Epithelial cell of esophagus (primary cell): ENCODE results near the gene SSH2.

Experiments used
- DNase-seq: peaks from one replicate; pipeline ENCODE4 v3.0.0; 2010; ENCODE audit warnings: low read depth
- H3K4me3 ChIP-seq: 2 replicates; pipeline ENCODE4 v1.5.1; 2011; ENCODE audit warnings: mild to moderate bottlenecking, low read length, control low read depth
- CTCF ChIP-seq: IDR thresholded peaks from 2 replicates; pipeline ENCODE4 v1.5.1; 2011; ENCODE audit warnings: low read depth, mild to moderate bottlenecking, low read length, control low read depth, inconsistent platforms; ENCODE audit not compliant: insufficient read depth; ENCODE audit errors: missing control alignments

Gene SSH2

DNA sequence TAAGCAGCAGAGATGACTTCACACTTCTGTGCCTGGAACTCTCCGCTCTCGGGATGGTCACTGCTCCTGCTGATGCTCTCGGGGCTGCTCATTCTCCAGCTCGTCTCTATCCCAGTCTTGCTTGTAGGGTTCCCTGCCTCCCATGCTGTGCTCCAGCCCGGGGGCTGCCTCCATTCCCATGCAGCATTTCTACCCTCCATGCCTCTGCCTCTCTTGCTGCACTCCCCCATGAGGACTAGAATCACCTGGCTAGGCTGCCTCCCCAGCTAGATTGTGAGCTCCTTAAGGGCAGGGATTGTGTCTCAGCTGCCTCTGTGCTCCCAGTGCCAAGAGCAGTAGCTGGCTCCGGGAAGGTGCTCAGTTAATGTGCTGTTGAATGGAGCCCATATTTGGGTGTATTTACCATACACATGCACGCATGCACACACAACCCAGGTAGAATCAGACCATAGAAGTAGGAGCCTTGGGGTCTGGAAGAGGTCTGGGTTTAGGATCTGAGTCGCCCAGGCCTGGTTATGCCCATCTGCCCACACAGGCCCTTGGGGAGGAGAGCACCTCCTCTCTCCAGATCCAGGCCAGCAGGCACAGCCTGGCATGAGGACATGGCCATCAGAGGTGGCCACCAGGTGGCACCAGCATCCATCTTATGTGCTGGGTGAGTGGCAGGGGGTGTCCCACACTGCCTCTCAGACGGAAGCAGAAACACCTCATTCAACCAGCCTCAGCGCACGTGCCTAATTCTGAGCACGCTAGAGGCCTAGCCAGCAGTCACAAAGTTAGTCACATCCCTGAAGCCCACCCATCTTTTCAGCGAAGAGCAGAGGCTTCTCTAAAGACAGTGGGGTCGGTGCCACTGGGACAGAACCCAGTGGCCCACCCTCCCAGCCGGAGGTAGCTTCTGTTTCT lies 349.9 kb downstream of the SSH2 start:
- TF ChIP-seq CTCF = peak; percentile 95
- no peak overlapping the region for H3K4me3 ChIP-seq
- DNase-seq = peak; percentile 89

GRCh38 chr17:29578626-29579485 lies 351.2 kb downstream of the SSH2 start:
- TF ChIP-seq CTCF = no peak
- no peak overlapping the region for H3K4me3 ChIP-seq
- no peak for DNase-seq

GRCh38 chr17:29577385-29578211 lies 352.4 kb downstream of the SSH2 start:
- no peak overlapping the region for H3K4me3 ChIP-seq
- DNase-seq = no peak
- no peak for TF ChIP-seq CTCF

GRCh38 chr17:29577001-29577370 lies 353.0 kb downstream of the SSH2 start:
- H3K4me3 ChIP-seq = no peak overlapping the region
- no peak for TF ChIP-seq CTCF
- no peak for DNase-seq

- TF ChIP-seq CTCF = no peak
- no peak for DNase-seq
- H3K4me3 ChIP-seq = no peak overlapping the region
Observed at GRCh38 chr17:29576214-29577000, 353.6 kb downstream of the SSH2 start.
